ENCODE data around the gene ATRNL1. TPM values are rescaled to one million over a fixed set of nuclear protein-coding genes. Genes with fewer than 3 reads are reported as not detected.

ATRNL1 gene
- polyA plus RNA-seq, 1 of the 3 experiments (the other 2 are of a cell fraction), result 0.67 TPM

DNA sequence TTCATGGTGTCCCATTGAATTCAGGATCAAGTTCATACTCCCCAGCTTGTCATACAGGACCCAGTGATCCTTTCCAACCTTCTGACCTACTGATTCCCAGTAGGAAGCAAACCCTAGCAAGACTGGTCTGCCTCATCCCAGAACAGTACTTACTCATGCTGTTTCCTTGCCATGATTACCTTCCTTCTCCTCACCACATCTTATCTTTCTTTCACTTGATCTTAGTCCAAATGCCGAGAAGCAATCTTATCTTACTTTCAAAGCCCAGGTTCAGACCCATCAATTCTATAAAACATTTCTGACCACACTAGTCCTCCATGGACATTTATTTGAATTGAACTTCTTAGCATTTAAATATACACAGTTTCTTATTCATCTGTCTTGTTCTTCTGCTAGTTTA, 26.6 kb upstream of the ATRNL1 start (continued):
- TF ChIP-seq, protein P1, sequence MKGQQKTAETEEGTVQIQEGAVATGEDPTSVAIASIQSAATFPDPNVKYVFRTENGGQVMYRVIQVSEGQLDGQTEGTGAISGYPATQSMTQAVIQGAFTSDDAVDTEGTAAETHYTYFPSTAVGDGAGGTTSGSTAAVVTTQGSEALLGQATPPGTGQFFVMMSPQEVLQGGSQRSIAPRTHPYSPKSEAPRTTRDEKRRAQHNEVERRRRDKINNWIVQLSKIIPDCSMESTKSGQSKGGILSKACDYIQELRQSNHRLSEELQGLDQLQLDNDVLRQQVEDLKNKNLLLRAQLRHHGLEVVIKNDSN (IDR thresholded peaks at IDR 0.05; ENCODE audit: borderline replicate concordance, low read depth), result no peak
- no peak for TF ChIP-seq MXI1 (IDR thresholded peaks at IDR 0.05; ENCODE audit: low read depth, low read length)
- TF ChIP-seq NFIC (IDR thresholded peaks at IDR 0.05; ENCODE audit: borderline replicate concordance), result no peak

DNA sequence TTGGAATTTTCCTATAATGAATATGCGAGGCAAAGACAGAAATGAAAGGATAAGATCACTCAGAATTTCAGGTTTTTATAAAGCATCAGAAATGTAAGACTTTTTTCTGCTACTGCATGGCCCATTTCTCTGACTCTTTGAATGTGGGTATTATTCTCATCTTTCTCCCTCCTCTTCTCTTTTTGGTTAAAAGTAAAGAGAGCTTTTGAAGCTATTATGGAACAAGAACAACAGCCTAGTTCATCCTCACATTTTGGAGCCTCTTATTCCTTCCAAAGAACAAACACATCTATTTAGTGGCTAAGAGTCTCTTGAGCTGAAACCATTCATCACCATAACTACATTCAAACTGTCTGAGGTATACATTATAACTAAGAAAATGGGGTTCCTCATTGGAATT, 19.4 kb upstream of the ATRNL1 start:
- H3K4me2 ChIP-seq, result no peak overlapping the region

DNA sequence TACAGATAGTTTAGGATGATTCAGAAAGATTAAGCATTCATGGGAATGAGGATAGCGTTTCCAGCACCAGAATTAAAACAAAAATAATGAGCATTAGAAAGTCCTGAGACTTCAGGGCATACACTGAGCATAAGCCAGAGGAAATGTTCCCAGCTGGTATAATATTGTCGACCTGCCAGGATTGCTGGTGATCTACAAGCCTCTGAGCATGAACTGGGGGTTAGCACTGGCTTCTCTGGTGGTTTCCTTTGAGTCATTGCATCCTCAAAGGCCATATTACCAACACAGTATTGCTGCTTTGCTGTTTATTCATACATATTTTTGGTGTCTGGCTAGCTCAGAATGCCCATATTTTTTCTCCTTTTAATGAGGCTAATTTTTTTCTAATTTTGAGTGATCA, 10.7 kb upstream of the ATRNL1 start:
- 0 out of 2 replicates have a peak, but pooled peaks cover 3% of the 10 kb centered on the region for H3K9me2 ChIP-seq
- ChIA-PET POLR2A (no interaction called here), CTCF (no interaction called here)
- H2AFZ ChIP-seq (ENCODE audit: low read depth), result no peak overlapping the region; the same call in 1 of the 2 replicates
- no peak for DNase-seq
- no peak overlapping the region for H3K27ac ChIP-seq (ENCODE audit: low read depth in 2 of 2, low read length in 1 of 2)
- no peaks in the 10 kb centered on the region for H3F3A ChIP-seq (replicated peaks; ENCODE audit: insufficient read depth)
- peaks cover 0 to 7% of the 10 kb centered on the region in 2 experiments; a peak in 2 of 4 replicates for H3K4me1 ChIP-seq (ENCODE audit: control insufficient read depth in 1 of 2, insufficient read depth in 2 of 2, low read depth in 1 of 2, low read length in 1 of 2)
- no peaks in the 10 kb centered on the region for H3K27me3 ChIP-seq (ENCODE audit: insufficient read depth)
- no peaks in the 10 kb centered on the region for H3K36me3 ChIP-seq (replicated peaks in 1 of 2; ENCODE audit: control insufficient read depth in 1 of 2, insufficient read depth in 2 of 2, low read length in 1 of 2)
- H3K4me3 ChIP-seq (ENCODE audit: low read depth in 2 of 2, low read length in 1 of 2), result no peak overlapping the region
- H3K9me3 ChIP-seq, result no peaks in the 10 kb centered on the region
- H3K4me2 ChIP-seq, result no peak overlapping the region
- H3K9ac ChIP-seq, result no peak overlapping the region
- TF ChIP-seq, protein P2, sequence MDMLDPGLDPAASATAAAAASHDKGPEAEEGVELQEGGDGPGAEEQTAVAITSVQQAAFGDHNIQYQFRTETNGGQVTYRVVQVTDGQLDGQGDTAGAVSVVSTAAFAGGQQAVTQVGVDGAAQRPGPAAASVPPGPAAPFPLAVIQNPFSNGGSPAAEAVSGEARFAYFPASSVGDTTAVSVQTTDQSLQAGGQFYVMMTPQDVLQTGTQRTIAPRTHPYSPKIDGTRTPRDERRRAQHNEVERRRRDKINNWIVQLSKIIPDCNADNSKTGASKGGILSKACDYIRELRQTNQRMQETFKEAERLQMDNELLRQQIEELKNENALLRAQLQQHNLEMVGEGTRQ (IDR thresholded peaks at IDR 0.05; ENCODE audit: borderline replicate concordance, low read depth, low read length), result no peak
- TF ChIP-seq POLR2AphosphoS5 (IDR thresholded peaks at IDR 0.05; ENCODE audit: low read depth, low read length) (no peak), NRF1 (IDR thresholded peaks at IDR 0.05; ENCODE audit: low read depth, low read length) (no peak), NFIC (IDR thresholded peaks at IDR 0.05; ENCODE audit: borderline replicate concordance) (no peak)
- H4K20me1 ChIP-seq (ENCODE audit: insufficient read depth), result no peaks in the 10 kb centered on the region
- 28% methylated on average over 2 of the region's 2 CpGs for WGBS (ENCODE audit: low lambda C conversion rate)
- no peaks in the 10 kb centered on the region for H3K79me2 ChIP-seq (ENCODE audit: insufficient read depth)

More for the DNA sequence above, 19.4 kb upstream of the ATRNL1 start:
- Histone ChIP-seq H3K4me1 (ENCODE audit: control insufficient read depth in 1 of 2, insufficient read depth in 2 of 2, low read depth in 1 of 2, low read length in 1 of 2) (no peaks in the 10 kb centered on the region), H3K79me2 (ENCODE audit: insufficient read depth) (no peaks in the 10 kb centered on the region), H3K4me3 (ENCODE audit: low read depth in 2 of 2, low read length in 1 of 2) (no peak overlapping the region), H3K9me2 (no peaks in the 10 kb centered on the region), H3F3A (replicated peaks; ENCODE audit: insufficient read depth) (no peaks in the 10 kb centered on the region), H4K20me1 (ENCODE audit: insufficient read depth) (no peaks in the 10 kb centered on the region), H3K9me3 (no peaks in the 10 kb centered on the region), H3K27me3 (ENCODE audit: insufficient read depth) (no peaks in the 10 kb centered on the region), H3K9ac (no peak overlapping the region), H3K27ac (ENCODE audit: low read depth in 2 of 2, low read length in 1 of 2) (no peak overlapping the region), H2AFZ (ENCODE audit: low read depth) (no peak overlapping the region), H3K36me3 (replicated peaks in 1 of 2; ENCODE audit: control insufficient read depth in 1 of 2, insufficient read depth in 2 of 2, low read length in 1 of 2) (no peaks in the 10 kb centered on the region)
- DNase-seq, result no peak
- ChIA-PET CTCF (no interaction called here), POLR2A (no interaction called here)
- 29% methylated on average over 1 of the region's 1 CpG for WGBS (ENCODE audit: low lambda C conversion rate)
- TF ChIP-seq ELF1 (IDR thresholded peaks at IDR 0.05) (no peak), RXRA (IDR thresholded peaks at IDR 0.05; ENCODE audit: borderline replicate concordance, low read depth) (no peak), JUND (IDR thresholded peaks at IDR 0.05) (no peak), TAF1 (IDR thresholded peaks at IDR 0.05; ENCODE audit: borderline replicate concordance, low read depth, low read length) (no peak)
